ENCODE results near the gene DIO2.

The DIO2 gene

DNA sequence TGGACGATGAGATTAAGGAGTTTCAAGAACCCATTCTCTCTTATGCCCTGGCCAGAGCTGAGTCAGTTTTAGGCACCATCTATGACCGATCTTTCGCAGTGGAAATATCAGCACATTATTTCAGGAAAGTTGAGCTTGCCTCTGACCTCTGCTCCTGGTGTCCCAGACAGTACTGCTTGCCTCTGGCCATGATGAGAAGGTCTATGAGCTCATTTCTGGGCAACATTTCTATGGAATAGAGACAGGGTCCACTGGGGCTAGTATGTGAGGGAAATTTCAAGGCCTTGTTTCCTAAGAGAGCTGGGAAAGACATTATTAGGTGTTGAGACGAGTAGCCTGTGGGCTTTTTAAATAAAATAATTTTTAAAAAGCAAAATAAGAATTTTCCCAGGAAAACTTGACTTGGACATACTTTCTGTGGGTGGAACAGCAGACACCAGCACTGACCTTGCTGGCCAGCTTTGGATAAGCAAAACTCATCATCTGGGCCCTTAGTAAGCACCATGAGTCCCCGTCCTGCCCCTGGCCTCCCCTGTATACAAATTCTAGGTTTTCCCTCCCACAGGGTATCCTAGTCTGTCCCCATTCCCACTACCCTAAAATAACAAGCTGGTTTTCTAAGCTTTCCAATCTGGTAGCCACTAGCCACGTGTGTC is 43.4 kb downstream of the DIO2 start:
- no peak for DNase-seq (ENCODE audit: low read depth)

DNA sequence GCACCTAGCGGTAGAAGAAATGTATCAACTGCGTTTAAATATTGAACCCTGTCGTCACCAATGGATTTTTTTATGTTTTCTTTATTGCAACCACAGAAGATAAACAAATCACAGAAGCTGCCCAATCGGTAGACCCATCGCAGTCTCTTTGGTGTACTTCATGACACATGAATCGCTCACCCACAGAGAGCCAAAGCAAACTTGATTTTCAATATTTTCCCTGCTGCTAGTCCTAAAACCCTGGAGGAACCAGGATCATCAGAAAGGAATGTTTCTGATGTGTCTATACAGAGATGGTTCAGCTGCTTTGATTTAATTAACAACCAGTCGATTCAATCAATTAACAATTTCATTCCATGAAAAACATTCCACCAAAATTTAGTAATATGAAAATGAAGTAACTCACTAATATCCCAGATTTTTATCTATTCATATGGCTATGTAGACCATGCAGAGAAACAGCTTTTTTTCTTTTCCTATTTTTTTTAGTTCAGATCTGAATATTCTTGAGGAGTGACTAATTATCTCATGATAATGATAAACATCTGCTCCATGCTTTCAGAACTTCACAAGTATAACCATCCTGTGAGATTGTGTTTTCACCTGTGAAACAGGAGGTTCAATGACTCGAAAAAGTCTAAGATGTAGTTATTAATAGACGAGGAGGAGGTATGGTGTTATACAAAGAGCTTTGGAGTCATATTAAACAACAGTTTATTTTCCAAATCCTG is 46.1 kb downstream of the DIO2 start:
- DNase-seq (ENCODE audit: low read depth) = no peak

DNA sequence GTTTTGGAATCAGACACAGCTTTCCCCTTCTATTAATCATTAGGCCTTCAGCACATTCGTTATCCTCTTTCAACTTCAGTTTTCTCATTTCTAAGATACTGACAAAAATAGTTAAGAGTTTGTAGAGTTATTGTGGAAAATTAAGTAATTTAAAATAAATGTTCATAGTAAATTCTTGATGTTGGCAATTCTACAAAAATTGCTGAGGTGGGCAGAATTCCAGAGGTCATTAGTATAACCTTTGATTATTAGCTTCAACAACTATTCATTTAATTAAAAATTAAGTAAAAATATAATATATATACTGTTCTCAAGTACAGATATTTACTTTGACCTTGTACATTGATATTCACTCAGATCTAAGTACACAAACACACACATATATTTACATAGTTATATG is 58.5 kb downstream of the DIO2 start:
- DNase-seq (ENCODE audit: low read depth) = no peak

DNA sequence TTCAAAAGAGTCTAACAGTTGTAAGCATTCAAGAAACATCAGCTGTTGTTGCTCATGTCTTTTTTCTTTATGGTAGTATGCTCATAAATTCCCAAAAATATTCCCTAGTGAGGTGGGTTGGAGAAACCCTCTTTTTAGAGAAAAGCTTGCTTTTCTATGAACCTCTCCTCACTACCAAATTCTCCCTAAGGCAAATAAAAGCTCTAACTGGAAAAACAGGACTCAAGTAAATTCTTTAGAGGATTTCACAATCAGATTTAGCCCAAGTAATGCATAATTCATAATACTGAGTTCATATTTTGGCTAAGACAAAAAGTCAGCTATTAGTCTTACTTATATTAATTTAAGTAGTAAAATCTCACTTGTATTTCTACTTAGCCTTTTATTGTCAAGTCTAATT is 59.1 kb downstream of the DIO2 start:
- DNase-seq (ENCODE audit: low read depth) = no peak

DNA sequence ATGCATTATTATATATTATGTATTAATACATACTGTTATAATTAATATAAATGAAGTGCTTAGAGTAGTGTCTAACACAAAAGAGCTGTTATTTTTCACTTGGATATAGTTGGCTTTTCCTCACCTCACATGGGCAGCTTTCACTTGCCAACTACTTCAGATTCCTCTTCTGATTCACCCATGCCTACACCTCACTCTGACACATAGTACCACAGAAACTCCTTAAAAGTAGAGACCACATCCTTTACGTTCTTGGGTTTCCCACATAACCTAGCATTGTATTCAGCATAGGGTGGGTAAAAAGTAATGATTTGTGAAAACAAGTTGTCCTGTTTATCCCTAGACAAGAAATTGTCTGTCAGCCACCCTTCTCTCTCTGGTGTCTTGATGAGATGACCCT is 61.0 kb downstream of the DIO2 start:
- no peak for DNase-seq (ENCODE audit: low read depth)
